Left renal cortex interstitium (tissue), 4 donors: ENCODE results near the gene IPO5. TPM values are rescaled to one million over a fixed set of nuclear protein-coding genes. Genes with fewer than 3 reads are reported as not detected.

Experiments
- DNase-seq, 4 donors: peaks; one replicate each; pipeline ENCODE4 v3.0.0-alpha.2; 2013; ENCODE audit warnings: low read depth in 4 of 4, low spot score in 2 of 4, missing footprints in 1 of 4
- polyA plus RNA-seq, 4 donors: library from polyadenylated mRNA; unstranded; fragments of 120-200 nt; gene quantifications; one replicate each; pipeline ENCODE4 v1.2.1, GENCODE V29; 2013; ENCODE audit not compliant: insufficient read length in 4 of 4

IPO5 gene
- 100 to 1,000 TPM; 158 to 195 (median 167) TPM for polyA plus RNA-seq

GRCh38 chr13:97953376-97953970 lies at the start of gene IPO5:
Gene IPO5, plus strand, starts transcription at chr13:97953675. Its CDS starts 23,022 bp downstream, at chr13:97976697.
- DNase-seq = no peak

GRCh38 chr13:97904059-97904458 lies 49.4 kb upstream of the IPO5 start:
- no peak for DNase-seq

GRCh38 chr13:97905517-97905916 lies 48.0 kb upstream of the IPO5 start:
- no peak for DNase-seq

- DNase-seq = no peak
These were observed 42.0 kb upstream of the IPO5 start for GRCh38 chr13:97911311-97912138.

GRCh38 chr13:97912139-97912535 lies 41.3 kb upstream of the IPO5 start:
- DNase-seq = no peak

- no peak for DNase-seq
These were observed 40.3 kb upstream of the IPO5 start for GRCh38 chr13:97913206-97913605.

GRCh38 chr13:97914540-97914939 lies 38.9 kb upstream of the IPO5 start:
- DNase-seq = no peak

GRCh38 chr13:97921176-97921816 lies 32.2 kb upstream of the IPO5 start:
- DNase-seq = no peak

GRCh38 chr13:97928301-97928700 lies 25.2 kb upstream of the IPO5 start:
- no peak for DNase-seq

- no peak for DNase-seq
These were observed 21.4 kb upstream of the IPO5 start for GRCh38 chr13:97932036-97932435.

- DNase-seq = no peak
These were observed 20.8 kb upstream of the IPO5 start for GRCh38 chr13:97932647-97933046.

- no peak for DNase-seq
These were observed 19.7 kb upstream of the IPO5 start for GRCh38 chr13:97933776-97934175.

GRCh38 chr13:97934590-97934989 lies 18.9 kb upstream of the IPO5 start:
- no peak for DNase-seq

- no peak for DNase-seq
These were observed 18.4 kb upstream of the IPO5 start for GRCh38 chr13:97935071-97935470.

- DNase-seq = no peak
These were observed 17.4 kb upstream of the IPO5 start for GRCh38 chr13:97936036-97936435.

GRCh38 chr13:97938706-97939475 lies 14.6 kb upstream of the IPO5 start:
- no peak for DNase-seq

GRCh38 chr13:97944396-97945029 lies 9.0 kb upstream of the IPO5 start:
- DNase-seq = no peak

GRCh38 chr13:97945342-97945741 lies 8.1 kb upstream of the IPO5 start:
- no peak for DNase-seq

- no peak for DNase-seq
These were observed 7.6 kb upstream of the IPO5 start for GRCh38 chr13:97945792-97946419.
